ENCODE data around the gene ADAMTS17.

ADAMTS17 gene

GRCh38 chr15:100341750-100342560 lies at the start of gene ADAMTS17:
Gene ADAMTS17, minus strand, starts transcription at chr15:100341975. Its CDS starts 76 bp downstream, at chr15:100341899.
- DNase-seq (ENCODE audit: low read depth in 2 of 2, low spot score in 1 of 2), result peak; percentile 87 to 93

GRCh38 chr15:100385300-100386050 lies 43.7 kb upstream of the ADAMTS17 start:
- DNase-seq (ENCODE audit: low read depth in 2 of 2, low spot score in 1 of 2), result no peak

- no peak for DNase-seq (ENCODE audit: low read depth in 2 of 2, low spot score in 1 of 2)
Observed at GRCh38 chr15:100384108-100384410, 42.3 kb upstream of the ADAMTS17 start.

GRCh38 chr15:100383302-100384107 lies 41.7 kb upstream of the ADAMTS17 start:
- no peak for DNase-seq (ENCODE audit: low read depth in 2 of 2, low spot score in 1 of 2)

- DNase-seq (ENCODE audit: low read depth in 2 of 2, low spot score in 1 of 2), result no peak
Observed at GRCh38 chr15:100373942-100374341, 32.2 kb upstream of the ADAMTS17 start.

- DNase-seq (ENCODE audit: low read depth in 2 of 2, low spot score in 1 of 2), result no peak
Observed at GRCh38 chr15:100373120-100373896, 31.5 kb upstream of the ADAMTS17 start.

GRCh38 chr15:100372739-100373119 lies 31.0 kb upstream of the ADAMTS17 start:
- no peak for DNase-seq (ENCODE audit: low read depth in 2 of 2, low spot score in 1 of 2)

GRCh38 chr15:100355342-100355741 lies 13.6 kb upstream of the ADAMTS17 start:
- no peak for DNase-seq (ENCODE audit: low read depth in 2 of 2, low spot score in 1 of 2)

- no peak for DNase-seq (ENCODE audit: low read depth in 2 of 2, low spot score in 1 of 2)
Observed at GRCh38 chr15:100353449-100353848, 11.7 kb upstream of the ADAMTS17 start.

GRCh38 chr15:100350434-100351226 lies 8.9 kb upstream of the ADAMTS17 start:
- no peak for DNase-seq (ENCODE audit: low read depth in 2 of 2, low spot score in 1 of 2)

GRCh38 chr15:100349696-100350433 lies 8.1 kb upstream of the ADAMTS17 start:
- DNase-seq (ENCODE audit: low read depth in 2 of 2, low spot score in 1 of 2), result peak; percentile 65 to 72

- no peak for DNase-seq (ENCODE audit: low read depth in 2 of 2, low spot score in 1 of 2)
Observed at GRCh38 chr15:100349321-100349695, 7.5 kb upstream of the ADAMTS17 start.

GRCh38 chr15:100348578-100348977 lies 6.8 kb upstream of the ADAMTS17 start:
- DNase-seq (ENCODE audit: low read depth in 2 of 2, low spot score in 1 of 2), result no peak

- no peak for DNase-seq (ENCODE audit: low read depth in 2 of 2, low spot score in 1 of 2)
Observed at GRCh38 chr15:100346866-100347512, 5.2 kb upstream of the ADAMTS17 start.

- DNase-seq (ENCODE audit: low read depth in 2 of 2, low spot score in 1 of 2), result no peak
Observed at GRCh38 chr15:100345438-100345837, 3.7 kb upstream of the ADAMTS17 start.

GRCh38 chr15:100343251-100343650 lies 1.5 kb upstream of the ADAMTS17 start:
- no peak for DNase-seq (ENCODE audit: low read depth in 2 of 2, low spot score in 1 of 2)

- no peak for DNase-seq (ENCODE audit: low read depth in 2 of 2, low spot score in 1 of 2)
Observed at GRCh38 chr15:100341239-100341749, 481 bp downstream of the ADAMTS17 start.

- DNase-seq (ENCODE audit: low read depth in 2 of 2, low spot score in 1 of 2), result no peak
Observed at GRCh38 chr15:100340721-100341238, 995 bp downstream of the ADAMTS17 start.

- DNase-seq (ENCODE audit: low read depth in 2 of 2, low spot score in 1 of 2), result no peak
Observed at GRCh38 chr15:100339999-100340398, 1.8 kb downstream of the ADAMTS17 start.
